Urinary bladder (tissue), 4 donors: ENCODE measurements around the gene WDR82. TPM values are rescaled to one million over a fixed set of nuclear protein-coding genes. Genes with fewer than 3 reads are reported as not detected.

Source experiments
- DNase-seq: peaks from one replicate; pipeline ENCODE4 v3.0.0-alpha.2; 2015; ENCODE audit errors: extremely low spot score
- H3K27ac ChIP-seq: one replicate; pipeline ENCODE4 v1.5.1; 2013; ENCODE audit warnings: low read depth, mild to moderate bottlenecking, moderate library complexity
- H3K36me3 ChIP-seq: one replicate; pipeline ENCODE4 v1.6.1; 2013; ENCODE audit warnings: mild to moderate bottlenecking, moderate library complexity; ENCODE audit not compliant: insufficient read depth
- H3K4me1 ChIP-seq: one replicate; pipeline ENCODE4 v1.6.1; 2013; ENCODE audit warnings: mild to moderate bottlenecking, moderate library complexity; ENCODE audit not compliant: insufficient read depth
- H3K4me3 ChIP-seq: one replicate; pipeline ENCODE4 v1.5.1; 2013; ENCODE audit warnings: low read depth, low read length
- WGBS: extraction: QIAGEN DNeasy Blood & Tissue Kit; methylation state at CpG from one replicate; pipeline ENCODE4 v1.1.7; 2013; 5-methylcytosine and 5-hydroxymethylcytosine counted together
- polyA plus RNA-seq: library from polyadenylated mRNA; stranded (reverse); fragments of 200-250 nt; gene quantifications from one replicate; pipeline ENCODE4 v1.2.3, GENCODE V29; 2013
- total RNA-seq: library from RNA; depleted of rRNA; stranded (reverse); fragments of >200 nt; gene quantifications from one replicate; pipeline ENCODE4 v1.2.3, GENCODE V29; 2014
- donor health status: healthy with polysubstance abuse.
- donor health status: healthy.

WDR82 gene
- total and polyA plus RNA-seq, 2 donors: 70.2 to 73.7 TPM

DNA sequence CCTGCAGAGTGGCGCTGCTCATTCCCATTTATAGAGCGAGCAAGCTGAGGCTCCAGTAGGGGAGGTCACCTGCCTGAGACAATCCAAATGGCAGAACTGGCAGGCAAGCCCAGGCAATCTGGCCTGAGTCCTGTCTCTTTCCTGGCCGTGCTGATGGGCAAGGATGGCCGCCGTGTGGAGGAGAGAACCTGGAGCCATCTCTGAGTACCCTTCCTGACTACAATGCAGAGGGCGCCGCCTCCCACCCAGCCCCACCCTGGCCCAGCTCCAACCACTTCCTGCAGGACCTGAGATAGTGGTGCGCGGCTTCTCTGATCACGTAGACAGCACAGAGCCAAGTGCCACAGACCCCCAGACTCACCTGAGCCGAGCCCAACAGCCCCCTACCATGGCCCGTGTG, 60.0 kb downstream of the WDR82 start:
- DNase-seq: no peak
- Histone ChIP-seq H3K27ac (peak overlapping the region; percentile 79), H3K4me3 (no peak overlapping the region), H3K36me3 (peaks cover 1% of the 10 kb centered on the region), H3K4me1 (no peaks in the 10 kb centered on the region)
- WGBS: 66% methylated on average over 12 of the region's 12 CpGs

DNA sequence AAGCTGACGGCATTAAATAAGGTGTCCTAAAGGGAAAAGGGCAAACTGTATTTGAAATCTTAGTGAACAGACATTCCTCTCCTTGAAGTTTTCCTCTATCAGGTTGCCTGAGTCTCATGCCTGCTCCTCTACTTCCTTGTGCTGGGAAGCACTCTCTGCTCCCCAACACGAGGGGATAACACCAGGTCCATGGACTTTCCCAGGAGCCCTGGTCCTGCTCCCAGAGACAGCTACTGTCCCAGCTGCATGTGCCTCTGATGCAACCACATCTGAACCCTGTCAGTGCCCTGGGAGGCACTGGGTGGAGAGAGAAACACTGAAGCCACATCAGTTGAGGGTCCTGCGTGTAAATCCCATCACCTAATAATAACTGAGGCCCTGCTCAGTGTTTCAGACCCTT, 60.4 kb downstream of the WDR82 start:
- H3K4me1 ChIP-seq: no peaks in the 10 kb centered on the region
- H3K4me3 ChIP-seq: no peak overlapping the region
- H3K27ac ChIP-seq: peak overlapping the region; percentile 79
- WGBS: 73% methylated on average over 3 of the region's 3 CpGs
- peaks cover 1% of the 10 kb centered on the region for H3K36me3 ChIP-seq
- no peak for DNase-seq

DNA sequence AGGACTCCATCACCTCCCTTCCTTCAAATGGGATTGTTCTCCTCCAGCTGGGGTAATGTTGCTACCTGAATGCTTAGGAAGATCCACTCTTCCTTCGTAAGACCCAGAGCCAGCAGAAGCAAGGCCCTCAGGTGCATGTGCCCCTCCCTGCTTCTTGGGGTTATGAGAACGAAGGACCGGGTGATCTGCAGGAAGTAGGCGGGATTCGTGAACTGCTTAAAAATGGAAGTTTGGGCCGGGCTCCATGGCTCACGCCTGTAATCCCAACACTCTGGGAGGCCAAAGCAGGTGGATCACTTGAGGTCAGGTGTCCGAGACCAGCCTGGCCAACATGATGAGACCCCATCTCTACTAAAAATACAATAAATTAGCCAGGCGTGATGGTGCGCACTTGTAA, 61.0 kb downstream of the WDR82 start:
- DNase-seq: no peak
- Histone ChIP-seq H3K27ac (no peak overlapping the region), H3K4me1 (no peaks in the 10 kb centered on the region), H3K4me3 (no peak overlapping the region), H3K36me3 (peaks cover 5% of the 10 kb centered on the region)
- 68% methylated on average over 10 of the region's 10 CpGs for WGBS

DNA sequence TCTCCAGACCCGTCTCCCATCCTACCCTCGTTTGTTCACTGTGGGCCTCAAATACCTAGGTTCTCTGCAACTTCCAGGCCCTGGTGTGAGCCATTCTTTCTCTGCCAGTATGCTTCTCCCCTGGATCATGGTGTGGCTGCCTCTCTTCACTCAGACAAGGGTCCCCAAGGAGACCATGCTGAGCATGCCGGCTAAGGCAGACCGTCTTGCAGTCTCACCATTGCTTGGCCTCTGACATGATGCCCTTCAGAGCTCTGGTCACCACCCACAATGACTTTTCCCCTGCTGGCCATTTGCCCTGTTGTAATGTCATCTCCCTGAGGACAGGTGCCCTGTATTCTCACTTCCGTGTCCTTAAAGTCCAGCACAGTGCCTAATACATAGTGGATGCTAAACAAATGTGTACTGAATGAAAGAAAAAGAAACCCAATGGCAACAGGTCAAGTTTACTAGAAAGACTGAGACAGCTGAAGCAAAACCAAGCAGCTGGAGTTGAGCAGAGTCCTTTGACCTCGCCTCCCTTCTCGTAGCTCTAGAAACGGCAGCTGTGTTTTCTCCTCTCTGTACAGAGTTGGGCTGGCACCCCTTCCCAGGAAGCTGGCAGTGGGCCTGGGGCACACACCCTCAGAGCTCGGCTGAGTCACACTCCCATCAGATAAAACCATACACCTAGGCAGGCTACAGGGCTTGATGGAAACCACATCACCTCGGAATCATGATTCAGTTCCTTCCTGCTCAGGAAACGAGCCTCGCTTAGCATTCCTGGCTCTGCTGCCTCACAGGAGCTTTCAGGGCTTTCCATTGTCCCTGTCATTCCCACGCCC, 61.7 kb downstream of the WDR82 start:
- Histone ChIP-seq H3K4me1 (no peaks in the 10 kb centered on the region), H3K27ac (peak overlapping the region; percentile 12), H3K4me3 (no peak overlapping the region), H3K36me3 (peaks cover 7% of the 10 kb centered on the region)
- 29% methylated on average over 13 of the region's 13 CpGs for WGBS
- DNase-seq: peak; percentile 81

DNA sequence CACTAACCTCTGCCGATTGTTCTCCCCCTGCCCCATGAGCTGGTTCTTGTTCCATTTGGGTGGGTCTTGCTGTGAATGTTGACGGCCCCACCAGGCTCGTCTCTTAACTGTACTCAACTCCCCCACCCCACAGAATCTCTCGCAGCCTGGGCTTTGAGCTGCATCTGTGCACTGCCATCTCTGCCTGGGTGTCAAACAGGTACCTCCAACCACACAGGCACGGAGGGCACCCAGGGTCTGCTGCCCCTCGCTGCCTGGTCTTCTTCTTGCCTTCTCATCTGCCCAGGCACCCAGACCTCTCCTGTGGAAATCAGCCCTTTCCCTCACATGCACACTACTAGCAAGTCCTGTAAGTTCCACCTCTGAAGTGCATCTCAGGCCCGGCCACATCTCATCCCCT, 63.1 kb downstream of the WDR82 start:
- WGBS: 96% methylated on average over 7 of the region's 7 CpGs
- no peaks in the 10 kb centered on the region for H3K4me1 ChIP-seq
- H3K36me3 ChIP-seq: peaks cover 7% of the 10 kb centered on the region
- H3K4me3 ChIP-seq: no peak overlapping the region
- no peak overlapping the region for H3K27ac ChIP-seq
- no peak for DNase-seq

DNA sequence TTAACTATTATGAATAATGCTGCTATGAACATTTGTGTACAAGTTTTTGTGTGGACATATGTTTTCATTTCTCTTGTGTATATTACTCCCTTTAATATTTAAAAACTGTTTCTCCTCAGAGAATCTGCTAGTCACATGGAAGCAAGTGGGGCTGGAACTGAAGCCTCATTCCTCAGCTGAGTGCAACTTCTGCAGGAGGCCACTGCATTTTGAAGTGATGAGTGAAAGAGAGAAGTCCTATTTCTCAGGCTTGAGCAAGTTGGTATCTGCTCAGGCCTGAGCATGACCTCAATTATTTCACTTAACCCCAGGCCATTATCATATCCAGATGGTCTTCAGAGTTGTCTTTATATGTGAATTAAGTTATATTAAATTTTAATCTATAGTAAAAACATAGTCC, 64.5 kb downstream of the WDR82 start:
- DNase-seq: no peak
- H3K27ac ChIP-seq: no peak overlapping the region
- no peak overlapping the region for H3K4me3 ChIP-seq
- H3K36me3 ChIP-seq: peaks cover 7% of the 10 kb centered on the region
- no peaks in the 10 kb centered on the region for H3K4me1 ChIP-seq

DNA sequence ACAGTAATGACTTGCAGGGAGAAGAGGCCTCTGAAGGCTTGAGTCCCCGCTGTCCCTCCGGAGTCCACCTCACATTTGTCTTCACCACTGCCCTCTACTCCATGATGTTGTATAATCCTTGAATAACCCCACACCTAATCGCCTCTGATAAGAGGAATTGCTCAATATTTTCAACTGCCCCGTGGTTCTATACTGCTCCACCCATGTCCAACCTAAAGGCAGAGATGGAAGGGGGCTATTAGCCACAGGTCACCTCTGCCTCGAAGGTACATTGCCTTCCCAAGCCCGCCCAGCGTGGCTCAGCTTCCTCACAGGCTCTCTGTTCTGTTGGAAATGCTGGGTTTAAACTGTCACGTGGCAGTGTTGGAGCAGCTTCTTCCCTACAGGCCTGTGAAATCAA, 65.4 kb downstream of the WDR82 start:
- H3K4me1 ChIP-seq: no peaks in the 10 kb centered on the region
- peaks cover 7% of the 10 kb centered on the region for H3K36me3 ChIP-seq
- no peak overlapping the region for H3K27ac ChIP-seq
- H3K4me3 ChIP-seq: no peak overlapping the region
- DNase-seq: no peak
- WGBS: 87% methylated on average over 8 of the region's 8 CpGs

DNA sequence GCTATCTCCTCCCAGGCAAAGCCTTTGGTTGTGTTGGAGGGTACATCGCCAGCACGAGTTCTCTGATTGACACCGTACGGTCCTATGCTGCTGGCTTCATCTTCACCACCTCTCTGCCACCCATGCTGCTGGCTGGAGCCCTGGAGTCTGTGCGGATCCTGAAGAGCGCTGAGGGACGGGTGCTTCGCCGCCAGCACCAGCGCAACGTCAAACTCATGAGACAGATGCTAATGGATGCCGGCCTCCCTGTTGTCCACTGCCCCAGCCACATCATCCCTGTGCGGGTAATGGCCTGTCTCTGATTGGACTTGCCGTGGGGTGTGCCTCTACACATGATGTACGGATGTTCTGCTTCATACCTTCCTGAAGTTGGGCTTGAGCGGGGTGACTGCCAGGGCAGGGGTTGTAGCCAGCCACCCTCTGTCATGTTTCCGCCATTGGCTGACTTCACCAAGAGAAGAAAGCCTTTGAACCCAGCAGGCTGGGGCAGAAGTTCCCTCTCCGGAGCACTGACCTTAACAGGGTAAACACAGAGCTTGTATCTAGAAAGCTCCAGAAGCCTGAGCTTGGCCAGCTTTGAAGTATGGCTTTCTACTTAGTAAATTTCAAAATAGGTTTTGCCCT, 67.1 kb downstream of the WDR82 start:
- WGBS: 95% methylated on average over 18 of the region's 18 CpGs
- peaks cover 11% of the 10 kb centered on the region for H3K36me3 ChIP-seq
- no peak overlapping the region for H3K27ac ChIP-seq
- DNase-seq: no peak
- no peaks in the 10 kb centered on the region for H3K4me1 ChIP-seq
- H3K4me3 ChIP-seq: no peak overlapping the region

DNA sequence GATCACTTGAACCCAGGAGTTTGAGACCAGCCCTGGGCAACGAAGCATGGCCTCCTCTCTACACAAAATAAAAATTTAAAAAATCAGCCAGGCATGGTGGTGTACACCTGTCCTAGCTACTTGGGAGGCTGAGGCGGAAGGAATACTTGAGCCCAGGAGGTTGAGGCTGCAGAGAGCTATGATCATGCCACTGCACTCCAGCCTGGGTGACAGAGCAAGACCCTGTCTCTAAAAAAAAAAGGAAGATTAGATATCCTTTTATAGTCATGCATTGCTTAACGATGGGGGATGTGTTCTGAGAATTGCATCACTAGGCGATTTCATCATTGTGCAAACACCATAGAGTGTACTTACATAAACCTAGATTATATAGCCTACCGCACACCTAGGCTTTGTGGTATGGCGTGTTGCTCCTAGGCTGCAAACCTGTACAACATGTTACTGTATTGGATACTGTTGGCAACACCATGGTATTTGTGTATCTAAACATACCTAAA, 67.9 kb downstream of the WDR82 start:
- no peak overlapping the region for H3K27ac ChIP-seq
- H3K36me3 ChIP-seq: peaks cover 11% of the 10 kb centered on the region
- DNase-seq: no peak
- 80% methylated on average over 6 of the region's 6 CpGs for WGBS
- H3K4me3 ChIP-seq: no peak overlapping the region
- H3K4me1 ChIP-seq: peaks cover under 1% of the 10 kb centered on the region

DNA sequence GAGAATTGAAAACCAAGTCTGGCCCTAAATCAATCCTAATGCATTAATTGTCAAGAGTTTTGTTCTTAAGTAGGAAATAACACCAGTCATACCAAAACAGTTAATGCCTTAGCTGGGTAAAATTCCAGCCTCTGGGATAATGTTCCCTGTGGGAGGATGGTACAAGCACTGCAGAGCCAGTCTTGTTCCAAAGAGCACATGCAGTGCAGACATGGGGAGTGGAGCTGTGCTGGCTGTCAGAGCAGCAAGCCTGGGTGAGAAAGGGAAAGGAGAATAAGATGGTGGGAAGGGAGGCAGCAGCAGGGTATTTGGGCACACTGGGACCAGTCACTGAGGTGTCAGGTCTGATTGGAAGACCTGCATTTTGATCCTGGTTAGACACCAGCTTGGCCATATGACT, 68.4 kb downstream of the WDR82 start:
- no peak for DNase-seq
- Histone ChIP-seq H3K36me3 (peaks cover 11% of the 10 kb centered on the region), H3K4me1 (peaks cover 1% of the 10 kb centered on the region), H3K4me3 (no peak overlapping the region), H3K27ac (no peak overlapping the region)

DNA sequence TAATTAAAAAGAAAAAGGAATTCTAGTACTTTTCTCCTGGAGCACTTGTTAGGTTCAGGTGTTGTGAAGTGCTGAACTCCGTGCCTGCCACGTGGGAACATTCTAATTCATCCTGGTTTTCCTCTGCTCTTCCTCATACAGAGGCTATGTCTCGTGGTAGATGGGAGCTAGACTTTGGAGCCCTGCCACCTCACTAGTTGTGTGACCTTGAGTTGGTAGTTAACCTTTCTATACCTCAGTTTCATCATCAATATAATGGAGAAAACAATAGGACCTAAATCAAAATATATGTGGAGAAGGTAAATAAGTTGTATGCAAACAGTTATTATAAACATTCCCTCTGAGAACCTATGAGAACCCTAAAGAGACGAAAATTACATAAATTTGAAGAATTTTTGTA, 69.9 kb downstream of the WDR82 start:
- no peak overlapping the region for H3K27ac ChIP-seq
- WGBS: 95% methylated on average over 4 of the region's 4 CpGs
- no peak for DNase-seq
- H3K36me3 ChIP-seq: peaks cover 10% of the 10 kb centered on the region
- H3K4me3 ChIP-seq: no peak overlapping the region
- peaks cover 1% of the 10 kb centered on the region for H3K4me1 ChIP-seq

DNA sequence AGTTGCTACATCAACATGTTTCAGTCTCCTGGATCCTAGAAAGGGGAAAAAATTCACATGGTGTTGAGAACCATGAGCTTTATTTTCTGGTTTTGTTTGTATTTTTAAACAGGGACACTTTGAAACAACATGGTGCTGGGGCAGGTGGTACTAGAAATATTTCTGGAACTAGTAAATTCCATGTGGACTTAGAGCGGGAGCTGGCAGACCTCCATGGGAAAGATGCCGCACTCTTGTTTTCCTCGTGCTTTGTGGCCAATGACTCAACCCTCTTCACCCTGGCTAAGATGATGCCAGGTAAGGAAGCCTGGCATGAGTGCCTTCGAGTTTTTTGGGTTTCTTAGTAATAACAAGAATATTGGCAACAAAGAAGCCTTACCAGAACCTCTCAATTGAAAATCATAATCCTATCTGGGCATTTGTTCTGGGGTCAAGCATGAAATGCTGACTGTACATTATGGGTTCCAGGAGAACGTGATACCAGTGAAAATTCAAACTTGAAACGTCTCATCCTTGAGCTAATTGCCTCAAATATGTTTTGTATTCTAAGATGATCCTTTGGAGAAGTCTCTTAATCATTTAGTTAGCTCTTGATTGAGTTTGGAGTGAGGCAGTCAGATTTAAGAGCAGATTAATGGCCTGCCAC, 72.6 kb downstream of the WDR82 start:
- 87% methylated on average over 6 of the region's 6 CpGs for WGBS
- H3K36me3 ChIP-seq: peaks cover 9% of the 10 kb centered on the region
- no peak overlapping the region for H3K4me3 ChIP-seq
- H3K4me1 ChIP-seq: peaks cover 1% of the 10 kb centered on the region
- H3K27ac ChIP-seq: no peak overlapping the region
- no peak for DNase-seq
